ENCODE measurements around the gene STAU1. TPM values are rescaled to one million over a fixed set of nuclear protein-coding genes. Genes with fewer than 3 reads are reported as not detected.
"Not testable (repeated sequence)": the region's sequence is repeated elsewhere in the genome, so short reads cannot be mapped to it uniquely, and the experiment has no call there.

STAU1 gene
- total RNA-seq, 2 experiments from 2014 or later = 61.4 to 65.8 TPM

GRCh38 chr20:49136817-49137571, 51.1 kb downstream of the STAU1 start:
- ATAC-seq (ENCODE audit: poor library complexity) (no peak), DNase-seq (no peak)
- H3K36me3 ChIP-seq (ENCODE audit: insufficient read depth, low read length) = peaks cover 46% of the 10 kb centered on the region
- TF ChIP-seq CTCF (IDR thresholded peaks at IDR 0.05) = no peak
- no peaks in the 10 kb centered on the region for H3K27me3 ChIP-seq (ENCODE audit: control insufficient read depth in 1 of 2, insufficient read depth in 2 of 2, low read length in 2 of 2)
- H3K4me3 Mint-ChIP-seq = no peak overlapping the region
- no peaks in the 10 kb centered on the region for H3K9me3 ChIP-seq (ENCODE audit: control insufficient read depth in 1 of 2, insufficient read depth in 1 of 2, low read length in 2 of 2)
- H3K4me3 ChIP-seq (ENCODE audit: low read length) = no peak overlapping the region
- H3K27ac Mint-ChIP-seq = peak overlapping the region; percentile 55
- intact Hi-C loops (cut with DNase I, micrococcal nuclease) = no loop called here
- POLR2A ChIA-PET = interaction anchor here (1.4 kb wide), 1 partner anchor 82 kb away, joined by 5 read pairs; the partner anchor contains the start of gene DDX27
- H3K9me3 Mint-ChIP-seq = no peaks in the 10 kb centered on the region
- H3K27ac ChIP-seq (ENCODE audit: low read depth in 1 of 2, low read length in 2 of 2) = no peak overlapping the region
- no peaks in the 10 kb centered on the region for H3K27me3 Mint-ChIP-seq
- CTCF ChIA-PET = interaction anchor here (0.9 kb wide), 1 partner anchor 60 kb away, joined by 4 read pairs; no protein-coding TSS in a partner anchor
- no peaks in the 10 kb centered on the region for H3K4me1 ChIP-seq (ENCODE audit: insufficient read depth, low read length)
- H3K36me3 Mint-ChIP-seq (ENCODE audit: low read depth) = peaks cover 66% of the 10 kb centered on the region
- peaks cover 21% of the 10 kb centered on the region for H3K4me1 Mint-ChIP-seq (ENCODE audit: low read depth)

GRCh38 chr20:49134797-49135196, 53.3 kb downstream of the STAU1 start:
- H3K9me3 Mint-ChIP-seq; H3K27ac ChIP-seq (ENCODE audit: low read depth in 1 of 2, low read length in 2 of 2); H3K4me3 Mint-ChIP-seq; POLR2A ChIA-PET; H3K27me3 ChIP-seq (ENCODE audit: control insufficient read depth in 1 of 2, insufficient read depth in 2 of 2, low read length in 2 of 2); H3K27ac Mint-ChIP-seq; H3K4me3 ChIP-seq (ENCODE audit: low read length); H3K27me3 Mint-ChIP-seq; ATAC-seq (ENCODE audit: poor library complexity); intact Hi-C loops (cut with DNase I, micrococcal nuclease); DNase-seq; H3K9me3 ChIP-seq (ENCODE audit: control insufficient read depth in 1 of 2, insufficient read depth in 1 of 2, low read length in 2 of 2); H3K4me1 ChIP-seq (ENCODE audit: insufficient read depth, low read length): not testable (repeated sequence)
- Mint-ChIP-seq H3K4me1 (ENCODE audit: low read depth) (peaks cover 16% of the 10 kb centered on the region), H3K36me3 (ENCODE audit: low read depth) (peaks cover 75% of the 10 kb centered on the region)
- peaks cover 49% of the 10 kb centered on the region for H3K36me3 ChIP-seq (ENCODE audit: insufficient read depth, low read length)
- CTCF ChIA-PET = interaction anchor here (3.7 kb wide), 1 partner anchor 83 kb away, joined by 52 read pairs; the partner anchor contains the start of gene DDX27

GRCh38 chr20:49133571-49133970, 54.6 kb downstream of the STAU1 start:
- peaks cover 72% of the 10 kb centered on the region for H3K36me3 Mint-ChIP-seq (ENCODE audit: low read depth)

More at GRCh38 chr20:49133571-49133970, 54.6 kb downstream of the STAU1 start:
- CTCF ChIA-PET = interaction anchor here (0.5 to 3.7 kb wide), 3 partner anchors 49 to 84 kb away, joined by 4 to 52 read pairs (median 5); partner anchors contain the start of gene DDX27
- Mint-ChIP-seq H3K9me3 (no peaks in the 10 kb centered on the region), H3K27ac (peak overlapping the region; percentile 49), H3K4me3 (no peak overlapping the region), H3K27me3 (no peaks in the 10 kb centered on the region), H3K4me1 (ENCODE audit: low read depth) (peaks cover 21% of the 10 kb centered on the region)
- Histone ChIP-seq H3K36me3 (ENCODE audit: insufficient read depth, low read length) (peaks cover 43% of the 10 kb centered on the region), H3K4me3 (ENCODE audit: low read length) (no peak overlapping the region), H3K27ac (ENCODE audit: low read depth in 1 of 2, low read length in 2 of 2) (no peak overlapping the region), H3K27me3 (ENCODE audit: control insufficient read depth in 1 of 2, insufficient read depth in 2 of 2, low read length in 2 of 2) (no peaks in the 10 kb centered on the region), H3K9me3 (ENCODE audit: control insufficient read depth in 1 of 2, insufficient read depth in 1 of 2, low read length in 2 of 2) (no peaks in the 10 kb centered on the region), H3K4me1 (ENCODE audit: insufficient read depth, low read length) (no peaks in the 10 kb centered on the region)
- TF ChIP-seq CTCF (IDR thresholded peaks at IDR 0.05) = no peak
- POLR2A ChIA-PET = interaction anchor here (1.2 to 1.7 kb wide), 4 partner anchors 53 to 85 kb away, joined by 4 to 13 read pairs (median 7); partner anchors contain the start of genes DDX27 and STAU1
- no peak for DNase-seq
- ATAC-seq (ENCODE audit: poor library complexity) = no peak
- intact Hi-C loops (cut with DNase I, micrococcal nuclease) = loop anchor here (1.0 to 2.0 kb wide), 3 partner anchors 53 to 84 kb away; no protein-coding TSS in a partner anchor

All from CD4-positive, alpha-beta T cell (primary cell).